GM23338 (cell line): Measurements from ENCODE around the gene SNTB2.

Experiments used
- CREB1 ChIP-seq: fragments of 250-450 bp; sonication (Bioruptor Pico); IDR thresholded peaks from 2 replicates; pipeline ENCODE4 v1.5.0; 2020; ENCODE audit warnings: low read depth, mild to moderate bottlenecking, moderate library complexity
- CTCF ChIP-seq, 2 experiments: fragments of 200-600 bp in 1 of 2; sonication (generic) in 1 of 2; conservative IDR thresholded peaks; 2 replicates each; pipeline versions ENCODE4 v1.5.1 to v1.6.1; 2016 to 2017; ENCODE audit warnings: antibody characterized with exemption in 2 of 2, low read depth in 2 of 2, mild to moderate bottlenecking in 2 of 2, moderate library complexity in 1 of 2
- ETS1 ChIP-seq: IDR thresholded peaks from 2 replicates; pipeline ENCODE4 v1.6.1; 2016; ENCODE audit warnings: antibody characterized with exemption
- EZH2 ChIP-seq: fragments of 200-600 bp; sonication (generic); IDR thresholded peaks from one replicate; pipeline ENCODE4 v1.8.0; 2017; ENCODE audit warnings: antibody characterized with exemption, mild to moderate bottlenecking, low read depth; ENCODE audit not compliant: unreplicated experiment
- EZH2phosphoT487 ChIP-seq: fragments of 200-600 bp; sonication (generic); IDR thresholded peaks from one replicate; pipeline ENCODE4 v1.8.1; 2018; ENCODE audit warnings: antibody characterized with exemption; ENCODE audit not compliant: unreplicated experiment
- JUNB ChIP-seq: IDR thresholded peaks from one replicate; pipeline ENCODE4 v1.6.1; 2016; ENCODE audit warnings: antibody characterized with exemption; ENCODE audit not compliant: unreplicated experiment
- NANOG ChIP-seq: IDR thresholded peaks from 2 replicates; pipeline ENCODE4 v1.6.1; 2016; ENCODE audit warnings: antibody characterized with exemption, borderline replicate concordance
- POLR2AphosphoS5 ChIP-seq: IDR thresholded peaks from 2 replicates; pipeline ENCODE4 v1.6.1; 2016; ENCODE audit warnings: antibody characterized with exemption, low read depth
- REST ChIP-seq: IDR thresholded peaks from one replicate; pipeline ENCODE4 v1.6.1; 2018; ENCODE audit warnings: antibody characterized with exemption; ENCODE audit not compliant: unreplicated experiment
- STAT1 ChIP-seq: IDR thresholded peaks from one replicate; pipeline ENCODE4 v1.6.1; 2016; ENCODE audit warnings: antibody characterized with exemption; ENCODE audit not compliant: unreplicated experiment
- ZNF114 ChIP-seq: fragments of 250-450 bp; sonication (Bioruptor Pico); IDR thresholded peaks from 2 replicates; pipeline ENCODE4 v1.5.0; 2020; ENCODE audit warnings: mild to moderate bottlenecking, moderate library complexity
- ZNF331 ChIP-seq: fragments of 250-450 bp; sonication (Bioruptor Pico); IDR thresholded peaks from 2 replicates; pipeline ENCODE4 v1.5.0; 2020; ENCODE audit warnings: low read depth, mild to moderate bottlenecking, moderate library complexity
- ZNF462 ChIP-seq: fragments of 250-450 bp; sonication (Bioruptor Pico); IDR thresholded peaks from 2 replicates; pipeline ENCODE4 v1.5.0; 2020; ENCODE audit warnings: mild to moderate bottlenecking, moderate library complexity

- TF ChIP-seq POLR2AphosphoS5 (no peak), CTCF (conservative IDR thresholded peaks at IDR 0.05; ENCODE audit: low read depth in 2 of 2) (no peak), EZH2 (no peak), CREB1 (CRISPR knock-in tag) (no peak), ZNF331 (CRISPR knock-in tag) (no peak), REST (no peak), ZNF114 (CRISPR knock-in tag) (no peak), EZH2phosphoT487 (no peak), ZNF462 (CRISPR knock-in tag) (no peak), ETS1 (no peak), STAT1 (no peak), NANOG (no peak), JUNB (no peak)
Measured at GRCh38 chr16:69293401-69293800, 106.4 kb downstream of the SNTB2 start.
